ENCODE results near the gene BARX2.

The BARX2 gene

DNA sequence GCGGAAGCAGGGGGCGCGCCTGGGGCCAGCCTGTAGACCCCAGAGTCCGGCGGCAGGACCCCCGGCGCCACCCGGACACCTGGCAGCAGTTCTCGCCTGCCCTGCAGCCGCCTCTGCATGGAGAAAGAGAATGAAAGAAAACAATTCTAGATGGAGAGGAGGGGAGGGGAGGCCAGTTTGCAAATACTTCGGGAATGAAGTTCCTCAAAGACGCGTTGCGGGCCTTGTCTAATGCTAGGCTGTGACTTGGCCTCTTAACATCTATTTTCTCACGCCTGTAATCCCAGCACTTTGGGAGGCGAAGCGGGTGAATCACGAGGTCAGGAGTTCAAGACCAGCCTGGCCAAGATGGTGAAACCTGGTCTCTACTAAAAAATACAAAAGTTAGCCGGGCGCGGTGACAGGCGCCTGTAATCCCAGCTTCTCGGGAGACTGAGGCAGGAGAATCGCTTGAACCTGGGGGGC, 2.1 kb upstream of the BARX2 start:
- FAIRE-seq = no peak
- DNase-seq (ENCODE audit: low spot score) = no peak

DNA sequence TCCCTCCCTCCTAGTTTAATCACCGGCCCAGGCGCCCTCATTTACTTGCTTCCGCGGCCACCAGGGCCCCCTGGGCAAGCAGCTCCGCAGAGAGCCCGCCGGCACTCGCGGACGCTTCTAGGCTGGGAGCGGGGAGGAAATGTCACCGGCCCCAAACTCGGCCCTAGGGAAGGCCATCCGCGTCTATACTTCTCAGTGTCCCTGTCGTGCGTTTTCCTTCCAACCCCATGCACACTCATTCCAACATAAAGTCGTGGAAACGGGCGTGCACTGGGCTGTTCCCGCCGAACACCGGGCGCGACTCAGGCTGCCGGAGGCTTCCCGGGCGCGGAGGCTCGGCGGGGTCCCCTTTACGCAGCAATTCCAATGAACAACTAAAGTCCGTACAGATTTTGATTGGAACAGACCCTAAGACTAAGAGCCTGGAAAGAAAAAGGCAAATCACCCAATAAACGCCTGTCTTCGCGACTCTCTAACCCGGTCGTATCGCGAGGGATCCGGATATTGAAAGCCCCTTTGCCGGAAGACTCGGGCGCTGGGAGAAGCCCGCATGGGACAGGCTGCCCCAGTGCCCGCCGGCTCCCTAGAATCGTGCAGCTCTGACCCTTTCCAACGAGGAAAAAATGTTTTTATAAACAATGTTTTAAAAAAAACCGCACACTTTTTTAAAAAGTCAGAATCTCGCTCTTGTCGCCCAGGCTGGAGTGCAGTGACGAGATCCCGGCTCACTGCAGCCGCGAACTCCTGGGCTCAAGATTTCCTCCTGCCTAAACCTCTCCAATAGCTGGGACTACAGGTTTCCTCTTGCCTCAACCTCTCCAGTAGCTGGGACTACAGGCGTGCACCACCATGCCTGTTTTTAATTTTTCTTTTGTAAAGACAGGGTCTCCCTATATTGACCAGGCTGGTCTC, 1.3 kb upstream of the BARX2 start:
- DNase-seq (ENCODE audit: low spot score) (no peak), FAIRE-seq (no peak)

- FAIRE-seq (no peak), DNase-seq (ENCODE audit: low spot score) (no peak)
Observed at GRCh38 chr11:129374993-129375750, 476 bp upstream of the BARX2 start.

DNA sequence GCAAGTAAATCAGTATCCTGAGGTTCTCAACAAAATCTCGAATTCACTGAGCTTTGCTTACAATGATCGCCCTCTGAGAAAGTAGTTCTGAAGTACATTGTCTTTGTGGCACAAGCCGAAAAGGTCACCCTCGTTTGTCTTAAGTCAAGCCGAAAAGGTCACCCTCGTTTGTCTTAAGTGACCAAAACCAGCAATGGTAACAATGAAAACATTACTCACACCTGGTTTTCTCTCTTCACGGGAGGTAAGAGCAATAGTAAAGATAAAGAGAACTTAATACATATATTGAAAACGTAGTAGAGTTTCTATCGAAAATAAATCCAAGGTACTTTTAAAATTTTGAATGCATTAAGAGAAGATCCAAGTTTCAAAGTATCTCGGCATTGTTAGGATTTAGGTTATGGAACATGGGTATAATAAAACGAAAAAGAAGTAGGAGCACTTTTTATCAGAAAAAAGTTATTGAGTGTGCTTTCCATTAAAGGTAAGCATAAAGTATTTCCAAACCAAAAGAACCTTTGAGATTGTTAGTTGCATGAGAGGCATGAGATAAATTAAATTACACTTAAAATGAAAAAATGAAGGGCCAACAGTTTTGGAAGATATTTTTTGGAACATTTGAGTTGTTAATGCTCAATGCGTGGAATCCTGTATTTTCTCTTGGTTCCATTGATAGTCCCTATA, 1.2 kb downstream of the BARX2 start:
- FAIRE-seq (no peak), DNase-seq (ENCODE audit: low spot score) (no peak)

- DNase-seq (ENCODE audit: low spot score) = peak; percentile 9
- no peak for FAIRE-seq
Observed at GRCh38 chr11:129377739-129378138, 2.1 kb downstream of the BARX2 start.

DNA sequence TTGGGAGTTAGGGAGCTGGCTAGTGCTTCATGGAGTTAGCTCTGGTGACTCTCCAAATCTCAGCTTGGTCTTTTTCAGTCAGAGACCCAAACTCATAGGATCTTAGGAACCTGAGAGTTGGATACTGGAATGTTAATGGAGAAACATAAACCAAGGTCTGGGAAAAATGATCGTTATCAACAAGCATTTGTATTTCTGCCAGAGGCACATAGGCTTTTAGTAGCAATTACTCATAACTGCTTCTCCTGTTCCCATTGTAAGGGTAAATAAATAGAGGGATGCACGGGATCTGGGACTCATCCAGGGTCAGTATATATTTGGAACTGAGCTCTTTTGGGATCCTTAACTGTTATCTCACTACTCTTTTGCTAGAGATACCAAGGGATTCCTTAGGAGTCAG, 4.8 kb downstream of the BARX2 start:
- DNase-seq (ENCODE audit: low spot score) (no peak), FAIRE-seq (no peak)

DNA sequence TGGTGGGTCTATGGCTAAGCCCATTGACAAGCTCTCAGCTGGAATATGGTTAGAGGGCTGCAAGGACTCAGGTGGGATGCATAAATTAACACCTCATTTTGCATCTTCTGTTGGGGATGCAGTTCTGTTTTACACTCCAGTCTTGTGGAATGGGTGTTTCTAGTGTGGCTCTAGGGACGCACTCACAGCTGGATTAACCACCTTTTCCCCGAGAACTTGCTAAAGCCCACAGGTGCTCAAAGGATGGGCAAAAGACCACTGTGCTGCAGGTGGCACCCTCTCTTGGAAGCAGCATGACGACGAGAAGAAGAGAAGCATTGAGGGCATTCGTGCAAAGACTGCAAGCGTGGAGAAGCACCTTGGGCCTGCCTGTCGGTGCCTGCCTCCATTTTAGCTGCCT, 6.9 kb downstream of the BARX2 start:
- DNase-seq (ENCODE audit: low spot score) = no peak
- no peak for FAIRE-seq

DNA sequence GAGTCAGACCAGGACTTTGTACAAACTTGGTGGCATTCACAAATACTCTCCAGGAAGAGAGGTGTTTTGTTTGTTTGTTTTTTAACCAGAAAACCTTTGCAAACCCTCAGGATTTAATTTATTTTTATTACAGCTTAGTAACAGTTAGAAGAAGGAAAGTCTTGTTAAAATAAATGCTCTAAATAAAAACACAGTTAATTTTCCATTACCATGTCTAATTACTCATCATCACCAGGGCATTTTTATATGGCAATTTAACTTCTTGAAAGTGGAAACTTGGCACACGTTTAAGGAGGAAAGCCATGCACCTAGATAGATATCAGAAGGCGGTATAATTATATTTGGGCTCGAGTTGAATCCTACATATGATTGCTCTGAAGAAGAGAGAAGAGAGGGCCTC, 7.4 kb downstream of the BARX2 start:
- FAIRE-seq = no peak

DNA sequence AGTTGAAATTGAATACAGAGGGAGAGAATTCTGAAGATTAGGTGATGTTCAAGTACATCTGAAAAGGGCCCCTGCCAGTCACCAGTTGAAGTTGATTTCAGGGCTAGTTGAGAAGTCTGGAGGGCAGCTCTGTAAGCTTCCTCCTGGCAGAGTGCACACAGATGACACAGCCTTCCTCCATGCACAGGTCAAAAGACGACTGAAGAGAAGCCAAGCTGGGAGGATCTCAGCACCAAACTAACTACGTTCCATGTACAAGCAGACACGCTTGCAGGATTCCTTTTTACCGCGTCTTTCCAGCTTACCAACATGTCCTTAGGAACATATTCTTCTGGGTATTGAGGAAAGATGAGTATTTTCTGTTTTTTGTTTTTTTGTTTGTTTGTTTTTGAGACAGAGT, 7.9 kb downstream of the BARX2 start:
- DNase-seq (ENCODE audit: low spot score) (no peak), FAIRE-seq (no peak)

More for the DNA sequence above, 7.4 kb downstream of the BARX2 start:
- no peak for DNase-seq (ENCODE audit: low spot score)

GRCh38 chr11:129384415-129384814, 8.8 kb downstream of the BARX2 start:
- no peak for FAIRE-seq

GRCh38 chr11:129385801-129386200, 10.2 kb downstream of the BARX2 start:
- FAIRE-seq = no peak

More at GRCh38 chr11:129384415-129384814, 8.8 kb downstream of the BARX2 start:
- no peak for DNase-seq (ENCODE audit: low spot score)

DNA sequence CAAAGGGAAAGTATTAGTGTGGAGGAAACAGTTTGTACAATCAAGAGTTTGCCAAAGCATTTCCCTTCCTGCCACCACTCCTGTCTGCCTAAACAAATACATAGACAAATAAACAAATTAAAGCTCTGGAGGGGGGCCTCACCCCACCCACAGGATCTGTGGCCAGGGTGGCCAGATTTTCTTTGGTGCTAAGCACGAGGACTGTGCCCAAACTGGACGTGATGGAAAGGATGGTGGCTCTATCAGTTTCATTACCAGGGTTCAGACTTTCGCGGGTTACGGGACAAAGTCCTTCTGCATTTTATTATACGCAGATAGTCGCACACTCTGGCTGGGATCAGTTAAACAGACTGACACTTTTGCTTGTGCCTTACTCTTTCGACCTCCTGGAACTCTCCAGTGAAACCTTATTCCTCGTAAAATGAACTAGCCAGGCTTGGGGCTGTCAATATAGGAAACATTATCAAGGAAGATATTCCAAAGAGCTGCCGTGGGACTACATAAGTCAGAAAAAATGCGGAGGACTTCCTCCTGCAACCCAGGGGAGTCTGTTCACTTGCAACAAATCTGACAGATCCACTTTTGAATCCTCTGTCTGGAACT, 11.2 kb downstream of the BARX2 start:
- no peak for FAIRE-seq
- no peak for DNase-seq (ENCODE audit: low spot score)

More at GRCh38 chr11:129385801-129386200, 10.2 kb downstream of the BARX2 start:
- DNase-seq (ENCODE audit: low spot score) = no peak

DNA sequence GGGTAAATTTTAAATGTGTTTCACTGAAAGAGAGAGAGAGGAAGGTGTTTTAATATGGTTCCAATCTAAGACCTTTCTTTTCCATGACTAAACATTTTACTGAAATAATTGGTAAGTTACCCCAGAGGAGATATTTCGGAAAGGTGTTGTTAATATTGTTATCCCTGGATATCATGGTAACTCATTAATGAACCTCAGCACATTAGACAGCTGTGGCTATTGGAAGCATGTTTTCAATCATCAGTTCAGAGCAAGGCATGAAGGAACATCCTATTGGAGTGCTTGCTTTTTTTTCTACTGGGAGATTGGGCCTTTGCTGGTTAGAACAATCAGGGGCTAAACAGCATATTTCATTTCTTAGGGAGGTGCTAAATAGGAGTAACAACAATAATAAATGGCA, 11.8 kb downstream of the BARX2 start:
- FAIRE-seq = no peak
- no peak for DNase-seq (ENCODE audit: low spot score)

DNA sequence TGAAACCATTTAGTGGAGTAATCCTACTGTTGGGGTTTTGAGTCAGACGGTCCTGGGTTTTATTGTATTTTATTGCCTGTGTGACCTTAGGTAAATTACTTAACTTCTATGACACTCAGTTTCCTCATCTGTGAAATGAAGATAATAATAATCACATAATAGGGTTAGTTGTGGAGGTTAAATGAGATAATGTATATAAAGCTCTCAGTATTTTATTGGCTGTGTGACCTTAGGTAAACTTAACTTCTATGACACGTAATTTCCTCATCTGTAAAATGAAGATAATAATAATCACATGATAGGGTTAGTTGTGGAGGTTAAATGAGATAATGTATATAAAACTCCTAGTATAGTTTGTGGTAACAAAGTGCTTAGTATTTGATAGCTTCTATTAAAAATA, 13.2 kb downstream of the BARX2 start:
- DNase-seq (ENCODE audit: low spot score) (no peak), FAIRE-seq (no peak)

GRCh38 chr11:129390303-129390821, 14.7 kb downstream of the BARX2 start:
- no peak for FAIRE-seq
- no peak for DNase-seq (ENCODE audit: low spot score)

DNA sequence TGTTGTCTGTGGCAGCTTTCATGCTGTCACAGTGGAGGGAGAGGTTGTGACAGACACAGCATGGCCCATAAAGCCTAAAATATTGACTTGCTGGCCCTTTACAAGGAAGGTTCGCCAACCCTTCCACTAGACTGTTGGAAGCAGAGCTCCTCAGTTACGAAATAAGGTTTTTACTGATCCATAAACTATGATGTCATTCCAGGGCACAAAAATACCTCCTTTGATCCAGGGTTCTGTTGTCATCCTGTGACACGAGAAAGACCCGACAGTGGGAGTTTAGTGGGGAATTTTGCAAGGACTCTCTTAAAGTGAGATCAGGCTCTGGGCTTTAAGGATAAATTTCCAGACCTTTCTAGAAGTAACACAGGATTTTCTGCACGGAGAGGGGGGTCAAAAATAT, 15.7 kb downstream of the BARX2 start:
- no peak for DNase-seq (ENCODE audit: low spot score)
- FAIRE-seq = no peak

DNA sequence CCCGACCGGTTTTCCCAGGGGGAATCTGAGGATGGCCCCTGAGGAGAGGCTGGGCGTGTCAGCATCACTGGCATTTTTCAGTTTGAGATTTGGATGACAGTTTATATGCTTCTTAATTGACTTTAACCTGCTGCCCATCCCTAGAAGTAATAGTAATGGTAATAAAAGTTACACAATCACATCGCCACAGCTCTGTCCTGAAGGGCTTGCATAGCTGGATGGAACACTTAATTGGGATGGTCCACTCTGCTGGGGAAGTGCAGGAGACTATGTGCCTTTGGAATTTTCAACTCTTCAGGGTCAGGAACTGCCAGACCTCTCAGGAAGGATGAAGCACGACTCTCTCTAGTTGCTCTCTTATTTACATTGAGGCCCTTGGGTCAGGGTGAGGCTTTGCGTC, 16.2 kb downstream of the BARX2 start:
- no peak for FAIRE-seq
- no peak for DNase-seq (ENCODE audit: low spot score)

DNA sequence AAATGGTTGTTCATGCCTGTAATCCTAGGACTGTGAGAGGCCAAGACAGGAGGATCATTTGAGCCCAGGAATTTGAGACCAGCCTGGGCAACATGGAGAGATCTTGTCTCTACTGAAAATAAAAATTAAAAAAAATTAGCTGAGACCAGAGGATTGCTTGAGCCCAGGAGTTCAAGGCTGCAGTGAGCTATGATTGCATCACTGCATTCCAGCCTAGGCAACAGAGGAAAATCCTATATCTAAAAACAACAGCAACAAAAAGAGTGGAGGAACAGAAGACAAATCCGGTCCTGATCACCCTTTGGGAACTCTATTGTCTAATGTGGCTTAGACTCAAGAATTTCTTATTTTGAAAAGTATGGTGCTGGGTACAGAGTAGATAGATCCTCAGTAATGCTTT, 17.3 kb downstream of the BARX2 start:
- FAIRE-seq = no peak
- no peak for DNase-seq (ENCODE audit: low spot score)

- FAIRE-seq = no peak
- DNase-seq (ENCODE audit: low spot score) = no peak
Observed at GRCh38 chr11:129394709-129395108, 19.1 kb downstream of the BARX2 start.

DNA sequence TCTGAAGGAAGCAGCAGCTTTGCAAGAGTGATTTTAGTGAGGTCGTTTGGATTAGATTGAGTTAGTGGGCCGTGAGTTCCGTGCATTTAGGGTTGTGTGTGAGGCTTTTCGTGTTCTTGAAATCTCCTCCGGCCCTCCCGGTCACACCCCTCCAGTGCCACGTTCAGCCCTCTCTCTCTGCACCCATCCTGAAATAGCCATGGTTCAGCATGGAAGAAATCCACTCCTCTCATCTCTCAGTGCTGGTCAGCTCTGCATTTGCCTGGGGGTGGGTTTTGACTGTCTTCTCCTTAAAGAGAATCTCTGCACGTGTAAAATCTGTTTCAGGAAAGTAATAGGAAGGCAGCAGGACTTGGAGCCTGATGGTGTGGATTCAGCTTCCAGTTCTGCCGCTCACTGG, 19.8 kb downstream of the BARX2 start:
- no peak for DNase-seq (ENCODE audit: low spot score)
- no peak for FAIRE-seq

- DNase-seq (ENCODE audit: low spot score) (no peak), FAIRE-seq (no peak)
Observed at GRCh38 chr11:129395883-129396282, 20.2 kb downstream of the BARX2 start.

Measured in RCC 7860 (cell line).